HUES64 (cell line): ENCODE data around the gene SLC4A5.

Source experiments
- H3K27ac ChIP-seq: 2 replicates; pipeline ENCODE4 v1.7.0; 2013; ENCODE audit warnings: low read depth, low read length, inconsistent platforms
- H3K27me3 ChIP-seq: 2 replicates; pipeline ENCODE4 v1.6.1; 2013; ENCODE audit warnings: mild to moderate bottlenecking, low read length; ENCODE audit not compliant: insufficient read depth
- H3K36me3 ChIP-seq: 2 replicates; pipeline ENCODE4 v1.6.1; 2013; ENCODE audit warnings: mild to moderate bottlenecking, low read length; ENCODE audit not compliant: insufficient read depth
- H3K4me1 ChIP-seq: 2 replicates; pipeline ENCODE4 v1.6.1; 2013; ENCODE audit warnings: mild to moderate bottlenecking, low read length, moderate library complexity; ENCODE audit not compliant: insufficient read depth
- H3K4me3 ChIP-seq: 2 replicates; pipeline ENCODE4 v1.5.1; 2013; ENCODE audit warnings: mild to moderate bottlenecking, low read length, moderate library complexity
- H3K9ac ChIP-seq: 2 replicates; pipeline ENCODE4 v1.6.1; 2013; ENCODE audit warnings: mild to moderate bottlenecking, low read depth, low read length
- H3K9me3 ChIP-seq: 2 replicates; pipeline ENCODE4 v1.6.1; 2013; ENCODE audit warnings: low read depth, low read length; ENCODE audit not compliant: insufficient read depth
- WGBS: fragments of 150-250, 120-280 bp; methylation state at CpG from one replicate; pipeline ENCODE4 v1.1.7; 2013; ENCODE audit warnings: missing lambda C conversion rate; 5-methylcytosine and 5-hydroxymethylcytosine counted together

The SLC4A5 gene

DNA sequence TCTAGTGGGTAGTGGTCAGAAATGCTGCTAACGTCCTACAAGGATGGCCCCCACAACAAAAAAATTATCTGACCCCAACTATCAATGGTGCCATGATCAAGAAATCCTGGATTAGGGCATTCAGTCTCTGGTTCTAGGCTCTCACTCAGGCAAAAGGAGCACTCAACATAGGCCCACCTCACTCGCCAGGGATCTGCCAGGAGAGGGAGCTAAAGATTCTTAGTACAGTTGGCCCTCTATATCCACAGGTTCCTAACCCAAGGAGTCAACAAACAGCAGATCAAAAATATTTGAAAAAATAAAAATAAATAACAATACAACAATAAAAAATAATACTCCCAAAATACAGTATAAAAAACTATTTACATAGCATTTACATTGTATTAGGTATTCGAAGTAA lies 10.0 kb downstream of the SLC4A5 start:
- no peaks in the 10 kb centered on the region for H3K9me3 ChIP-seq
- no peaks in the 10 kb centered on the region for H3K4me1 ChIP-seq
- no peak overlapping the region for H3K27ac ChIP-seq
- 42% methylated on average over 3 of the region's 3 CpGs for WGBS
- H3K9ac ChIP-seq: no peak overlapping the region
- no peak overlapping the region for H3K4me3 ChIP-seq
- H3K36me3 ChIP-seq: no peaks in the 10 kb centered on the region
- H3K27me3 ChIP-seq: no peaks in the 10 kb centered on the region

- Histone ChIP-seq H3K9ac (no peak overlapping the region), H3K27ac (no peak overlapping the region), H3K36me3 (no peaks in the 10 kb centered on the region), H3K9me3 (no peaks in the 10 kb centered on the region), H3K4me3 (no peak overlapping the region), H3K27me3 (no peaks in the 10 kb centered on the region), H3K4me1 (peaks cover 3% of the 10 kb centered on the region; the same call in 1 of the 2 replicates)
- 84% methylated on average over 3 of the region's 3 CpGs for WGBS
Observed at GRCh38 chr2:74332550-74333174, 10.6 kb downstream of the SLC4A5 start.

DNA sequence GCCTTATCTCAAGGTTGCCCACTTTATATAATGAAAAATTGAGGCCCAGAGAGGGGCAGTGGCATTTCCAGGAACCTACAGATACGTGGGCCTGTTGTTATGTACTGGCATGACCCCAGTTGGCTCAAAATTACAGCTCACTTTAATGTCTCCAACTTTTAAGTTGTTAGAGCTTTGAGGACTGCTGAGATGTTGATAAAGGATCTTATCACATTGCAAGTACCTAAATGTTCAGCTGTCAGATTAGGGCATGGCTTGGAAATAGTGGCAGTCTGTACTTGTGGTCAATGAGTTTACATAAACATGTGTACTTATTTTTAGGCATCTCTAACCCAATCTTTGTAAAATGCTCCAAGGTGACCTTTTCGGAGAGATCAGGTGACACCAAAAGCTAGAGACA lies 14.6 kb downstream of the SLC4A5 start:
- Histone ChIP-seq H3K9me3 (no peaks in the 10 kb centered on the region), H3K9ac (no peak overlapping the region), H3K27ac (no peak overlapping the region), H3K36me3 (no peaks in the 10 kb centered on the region), H3K4me3 (no peak overlapping the region), H3K4me1 (peaks cover 3% of the 10 kb centered on the region; the same call in 1 of the 2 replicates), H3K27me3 (no peaks in the 10 kb centered on the region)
- 89% methylated on average over 2 of the region's 2 CpGs for WGBS

DNA sequence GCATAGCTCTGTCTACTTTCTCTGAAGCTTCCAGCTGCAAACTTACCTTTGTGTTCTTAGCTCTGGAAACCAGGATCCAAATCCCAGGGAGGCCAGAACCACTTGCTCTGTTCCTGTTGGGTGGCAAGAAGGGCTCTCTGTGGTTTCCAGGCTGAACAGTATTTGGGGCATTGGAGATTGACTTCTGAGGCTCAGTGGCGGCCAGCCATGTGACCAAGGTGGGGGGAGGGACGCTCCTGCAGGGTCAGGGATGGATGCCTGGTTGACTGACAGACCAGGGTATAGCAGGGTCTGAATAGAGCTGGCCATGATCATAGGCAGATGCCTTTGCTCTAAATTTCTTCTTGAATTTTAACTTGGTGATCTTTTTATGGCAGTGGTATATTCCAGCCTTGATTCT lies 15.1 kb downstream of the SLC4A5 start:
- Histone ChIP-seq H3K27me3 (no peaks in the 10 kb centered on the region), H3K4me3 (no peak overlapping the region), H3K9ac (no peak overlapping the region), H3K4me1 (peaks cover 3% of the 10 kb centered on the region; the same call in 1 of the 2 replicates), H3K36me3 (no peaks in the 10 kb centered on the region), H3K27ac (no peak overlapping the region), H3K9me3 (no peaks in the 10 kb centered on the region)
- 32% methylated on average over 2 of the region's 2 CpGs for WGBS

DNA sequence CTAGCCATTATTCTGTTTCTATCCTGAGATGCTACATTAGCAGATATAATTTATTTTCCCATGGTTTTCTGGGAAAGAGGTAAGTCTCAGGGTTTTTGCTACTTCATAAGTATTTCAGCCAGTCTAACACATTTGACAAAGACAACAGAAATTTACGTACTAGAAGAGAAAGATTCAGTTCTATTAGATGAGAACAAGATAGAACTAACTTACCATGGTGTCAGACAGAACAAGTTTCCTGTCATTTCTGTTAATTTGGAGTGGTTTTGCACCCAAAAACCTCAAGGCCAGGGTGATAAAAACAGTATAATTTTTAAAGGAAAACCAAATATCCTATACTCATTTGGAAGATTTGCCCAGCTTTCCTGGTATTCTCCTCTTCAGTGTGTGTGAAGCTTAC lies 15.6 kb downstream of the SLC4A5 start:
- Histone ChIP-seq H3K9me3 (no peaks in the 10 kb centered on the region), H3K9ac (no peak overlapping the region), H3K36me3 (no peaks in the 10 kb centered on the region), H3K27me3 (no peaks in the 10 kb centered on the region), H3K4me1 (peaks cover 3% of the 10 kb centered on the region; the same call in 1 of the 2 replicates), H3K4me3 (no peak overlapping the region), H3K27ac (no peak overlapping the region)
- no CpG with 5 or more reads among the region's 1 CpG for WGBS

DNA sequence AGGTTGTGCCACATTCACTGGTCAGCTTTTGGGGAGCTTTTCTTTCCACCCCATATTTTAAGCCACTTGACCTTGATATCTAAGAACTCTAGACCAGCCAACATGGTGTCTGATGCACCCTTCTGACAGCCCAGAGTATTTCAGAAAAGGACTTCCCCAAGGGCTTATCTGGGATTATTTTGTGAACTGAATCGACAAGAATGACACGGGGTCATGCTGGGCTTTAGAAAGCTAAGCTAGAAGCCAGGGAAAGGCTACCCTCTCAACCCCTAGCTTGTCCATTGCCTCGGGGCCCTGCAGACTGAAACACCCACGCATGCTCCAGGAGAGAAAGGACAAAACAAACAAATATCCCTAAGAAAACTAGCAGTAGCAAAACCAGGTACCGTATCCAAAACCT lies 16.0 kb downstream of the SLC4A5 start:
- Histone ChIP-seq H3K4me1 (peaks cover 3% of the 10 kb centered on the region; the same call in 1 of the 2 replicates), H3K27ac (no peak overlapping the region), H3K9ac (no peak overlapping the region), H3K27me3 (no peaks in the 10 kb centered on the region), H3K36me3 (no peaks in the 10 kb centered on the region), H3K9me3 (no peaks in the 10 kb centered on the region), H3K4me3 (no peak overlapping the region)
- 69% methylated on average over 5 of the region's 5 CpGs for WGBS

DNA sequence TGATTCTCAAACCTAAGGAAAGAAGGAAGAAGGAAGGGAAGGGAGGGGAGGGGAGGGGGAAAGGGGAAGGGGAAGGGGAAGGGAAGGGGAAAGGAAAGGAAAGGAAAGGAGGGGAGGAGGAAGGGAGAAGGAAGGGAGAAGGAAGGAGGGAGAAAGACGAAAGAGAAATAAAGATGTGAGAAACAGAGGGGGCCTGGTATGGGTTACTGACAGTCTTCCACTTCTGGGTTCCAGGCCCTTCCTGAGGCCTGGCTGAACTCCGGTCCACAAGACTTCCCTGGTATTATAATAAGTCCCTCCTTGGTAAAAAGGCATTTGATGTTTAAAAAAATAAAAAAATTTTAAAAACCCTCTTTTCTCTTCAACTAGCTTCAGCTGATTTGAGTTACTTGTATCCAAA lies 17.4 kb downstream of the SLC4A5 start:
- Histone ChIP-seq H3K36me3 (no peaks in the 10 kb centered on the region), H3K9ac (no peak overlapping the region), H3K27ac (no peak overlapping the region), H3K4me3 (no peak overlapping the region), H3K27me3 (no peaks in the 10 kb centered on the region), H3K9me3 (no peaks in the 10 kb centered on the region), H3K4me1 (peaks cover 3% of the 10 kb centered on the region; the same call in 1 of the 2 replicates)
- WGBS: 72% methylated on average over 2 of the region's 2 CpGs

DNA sequence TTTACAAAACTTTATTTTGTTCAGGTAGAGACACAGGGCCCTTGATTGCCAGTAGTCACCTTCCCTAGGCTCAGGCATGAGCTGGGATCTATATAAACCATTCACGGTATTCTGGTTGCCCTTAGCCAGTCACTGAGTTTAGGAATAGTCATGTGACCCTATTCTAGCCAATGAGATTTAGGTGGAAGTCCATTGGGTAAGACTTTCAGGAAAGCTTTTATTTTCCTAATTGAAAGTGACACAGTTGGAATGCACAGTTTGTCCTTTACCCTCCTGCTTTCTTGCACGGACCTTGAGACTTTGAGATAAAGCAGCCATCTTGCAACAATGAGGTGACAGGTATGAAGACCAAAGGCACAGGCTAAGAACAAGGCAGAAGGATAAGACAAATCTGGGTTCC lies 21.5 kb downstream of the SLC4A5 start:
- Histone ChIP-seq H3K9me3 (no peaks in the 10 kb centered on the region), H3K27ac (no peak overlapping the region), H3K4me1 (no peaks in the 10 kb centered on the region), H3K4me3 (no peak overlapping the region), H3K9ac (no peak overlapping the region), H3K36me3 (no peaks in the 10 kb centered on the region), H3K27me3 (no peaks in the 10 kb centered on the region)
- WGBS: 88% methylated on average over 2 of the region's 2 CpGs

GRCh38 chr2:74317701-74318100 lies 25.5 kb downstream of the SLC4A5 start:
- no peak overlapping the region for H3K9ac ChIP-seq
- no peaks in the 10 kb centered on the region for H3K36me3 ChIP-seq
- H3K4me3 ChIP-seq: no peak overlapping the region
- H3K4me1 ChIP-seq: no peaks in the 10 kb centered on the region
- no peaks in the 10 kb centered on the region for H3K9me3 ChIP-seq
- no peak overlapping the region for H3K27ac ChIP-seq
- no peaks in the 10 kb centered on the region for H3K27me3 ChIP-seq

GRCh38 chr2:74316627-74317295 lies 26.5 kb downstream of the SLC4A5 start:
- Histone ChIP-seq H3K27me3 (no peaks in the 10 kb centered on the region), H3K4me1 (no peaks in the 10 kb centered on the region), H3K9me3 (no peaks in the 10 kb centered on the region), H3K9ac (no peak overlapping the region), H3K27ac (no peak overlapping the region), H3K36me3 (no peaks in the 10 kb centered on the region), H3K4me3 (no peak overlapping the region)
- WGBS: 66% methylated on average over 6 of the region's 6 CpGs

GRCh38 chr2:74314107-74314506 lies 29.1 kb downstream of the SLC4A5 start:
- Histone ChIP-seq H3K4me3 (no peak overlapping the region), H3K27ac (no peak overlapping the region), H3K9ac (no peak overlapping the region), H3K27me3 (no peaks in the 10 kb centered on the region), H3K9me3 (no peaks in the 10 kb centered on the region), H3K4me1 (no peaks in the 10 kb centered on the region), H3K36me3 (no peaks in the 10 kb centered on the region)
- 87% methylated on average over 5 of the region's 5 CpGs for WGBS
